Inflammatory macrophage treated with lipopolysaccharide for 4 hours (primary cell): ENCODE measurements around the gene MBD3L4.
"Not testable (repeated sequence)": the region's sequence is repeated elsewhere in the genome, so short reads cannot be mapped to it uniquely, and the experiment has no call there.

Source experiments
- DNase-seq: peaks from one replicate; pipeline ENCODE4 v3.0.0-alpha.2; 2020

MBD3L4 gene

DNA sequence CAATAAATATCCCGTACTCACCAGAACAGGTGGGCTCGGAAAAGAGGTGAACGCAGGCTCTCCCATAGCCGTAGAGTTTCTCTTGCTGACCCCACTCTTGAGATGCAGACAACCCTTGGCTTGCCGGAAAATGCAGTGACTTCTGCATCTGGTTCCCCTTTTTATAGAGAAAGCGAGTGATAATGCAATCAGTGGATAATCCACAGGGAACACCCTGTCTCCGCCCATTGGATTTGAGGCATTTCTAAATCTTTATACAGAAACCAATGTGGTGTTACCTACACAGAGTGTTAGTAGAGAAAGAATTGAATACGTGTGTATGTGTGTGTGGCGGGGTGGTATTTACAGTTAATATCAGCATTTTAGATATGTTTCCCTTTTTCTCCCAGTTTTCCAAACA is at the start of gene MBD3L4:
Gene MBD3L4, minus strand, starts transcription at position 101 of the 400 bp plus-strand sequence. Its CDS starts 35 bp downstream, at position 66.
- DNase-seq, result not testable (repeated sequence)

DNA sequence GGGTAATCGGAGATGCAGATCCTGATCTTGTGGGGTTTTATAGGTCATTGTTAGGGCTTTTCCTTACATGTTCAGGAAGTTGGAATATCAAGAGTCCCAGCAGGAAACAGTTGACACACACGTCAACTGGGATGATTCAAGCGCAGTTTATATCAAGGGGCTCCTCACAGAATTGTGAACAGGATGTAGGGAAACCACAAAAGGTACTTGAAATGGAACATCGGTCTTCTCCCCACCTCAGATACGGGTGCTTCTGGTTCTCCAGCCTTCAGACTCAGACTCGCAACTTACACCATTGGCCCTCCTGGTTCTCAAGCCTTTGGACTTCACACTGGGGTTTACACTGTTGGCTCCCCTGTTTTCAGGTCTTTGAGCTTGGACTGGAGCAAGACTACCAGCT is 49.0 kb upstream of the MBD3L4 start:
- DNase-seq, result no peak

DNA sequence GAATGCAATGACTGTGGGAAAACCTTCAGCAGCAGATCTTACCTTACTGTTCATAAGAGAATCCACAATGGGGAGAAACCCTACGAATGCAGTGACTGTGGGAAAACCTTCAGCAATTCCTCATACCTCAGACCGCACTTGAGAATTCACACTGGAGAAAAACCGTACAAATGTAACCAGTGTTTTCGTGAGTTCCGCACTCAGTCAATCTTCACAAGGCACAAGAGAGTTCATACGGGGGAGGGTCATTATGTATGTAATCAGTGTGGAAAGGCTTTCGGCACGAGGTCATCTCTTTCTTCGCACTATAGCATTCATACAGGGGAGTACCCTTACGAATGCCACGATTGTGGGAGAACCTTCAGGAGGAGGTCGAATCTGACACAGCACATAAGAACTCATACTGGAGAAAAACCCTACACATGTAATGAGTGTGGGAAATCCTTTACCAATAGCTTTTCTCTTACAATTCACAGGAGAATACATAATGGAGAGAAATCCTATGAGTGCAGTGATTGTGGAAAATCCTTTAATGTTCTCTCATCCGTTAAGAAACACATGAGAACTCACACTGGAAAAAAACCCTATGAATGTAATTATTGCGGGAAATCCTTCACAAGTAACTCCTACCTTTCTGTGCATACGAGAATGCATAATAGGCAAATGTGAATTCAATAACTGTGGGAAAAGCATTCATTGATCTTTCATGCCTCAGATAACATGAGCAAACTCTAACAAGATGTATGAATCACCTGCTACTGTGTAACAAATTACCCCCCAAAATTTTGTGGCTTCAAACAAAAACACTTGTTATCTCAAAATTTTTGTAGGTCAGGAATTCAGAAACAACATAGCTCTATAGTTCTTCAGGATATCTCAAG is 43.3 kb upstream of the MBD3L4 start:
- DNase-seq, result no peak

DNA sequence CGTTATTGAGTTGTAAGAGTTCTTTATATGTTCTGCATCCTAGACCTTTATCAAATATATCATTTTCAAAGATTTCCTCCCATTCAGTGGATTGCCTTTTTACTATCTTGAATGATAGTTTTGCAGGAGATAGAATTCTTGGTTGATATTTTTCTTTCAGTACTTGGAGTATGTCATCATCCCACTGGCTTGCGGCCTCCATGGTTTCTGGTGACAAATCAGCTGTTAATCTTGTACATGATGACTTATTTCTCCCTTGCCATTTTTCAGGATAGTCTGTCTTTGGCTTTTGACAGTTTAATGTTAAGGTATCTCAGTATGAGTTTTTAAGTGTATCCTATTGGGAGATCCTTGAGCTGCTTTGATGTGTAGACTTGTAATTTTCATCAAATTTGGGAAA is 38.0 kb upstream of the MBD3L4 start:
- no peak for DNase-seq

DNA sequence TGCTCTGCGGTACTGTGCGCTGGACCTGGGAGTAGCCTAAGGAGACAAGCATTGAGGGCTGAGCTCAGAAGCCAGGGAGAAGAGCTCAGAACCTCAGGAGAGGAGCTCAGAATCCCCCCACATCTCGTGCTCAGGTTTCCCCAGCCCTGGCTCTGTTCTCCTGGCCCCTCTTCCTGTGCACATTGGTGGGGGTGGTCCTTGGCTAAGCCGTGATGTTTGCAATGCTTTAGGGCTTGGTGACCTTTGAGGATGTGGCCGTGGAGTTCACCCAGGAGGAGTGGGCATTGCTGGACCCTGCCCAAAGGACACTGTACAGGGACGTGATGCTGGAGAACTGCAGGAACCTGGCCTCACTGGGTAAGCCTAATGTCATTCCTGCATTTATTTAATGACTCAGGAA is 36.2 kb upstream of the MBD3L4 start:
- DNase-seq, result no peak

DNA sequence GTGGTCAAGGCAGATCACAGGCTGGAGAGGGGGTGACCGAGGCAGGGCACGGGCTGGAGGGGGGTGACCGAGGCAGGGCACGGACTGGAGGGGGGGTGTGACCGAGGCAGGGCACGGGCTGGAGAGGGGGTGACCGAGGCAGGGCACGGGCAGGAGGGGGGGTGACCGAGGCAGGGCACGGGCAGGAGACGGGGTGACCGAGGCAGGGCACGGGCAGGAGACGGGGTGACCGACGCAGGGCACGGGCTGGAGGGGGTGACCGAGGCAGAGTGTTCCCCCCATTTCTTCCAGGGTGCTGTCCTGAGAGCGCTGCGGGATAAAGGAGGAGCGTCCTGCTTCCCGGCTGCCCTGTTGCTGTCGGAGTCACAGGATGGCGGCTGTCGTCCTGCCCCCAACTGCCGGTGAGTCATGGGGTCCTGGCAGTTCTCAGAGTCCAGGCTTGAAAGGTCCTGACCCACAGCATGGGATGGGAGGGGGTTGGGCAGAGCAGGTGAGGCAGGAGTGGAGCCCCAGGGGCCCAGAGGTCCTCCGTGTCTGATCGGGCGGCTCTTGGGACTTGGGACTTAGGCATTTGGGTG is 34.8 kb upstream of the MBD3L4 start:
- no peak for DNase-seq

DNA sequence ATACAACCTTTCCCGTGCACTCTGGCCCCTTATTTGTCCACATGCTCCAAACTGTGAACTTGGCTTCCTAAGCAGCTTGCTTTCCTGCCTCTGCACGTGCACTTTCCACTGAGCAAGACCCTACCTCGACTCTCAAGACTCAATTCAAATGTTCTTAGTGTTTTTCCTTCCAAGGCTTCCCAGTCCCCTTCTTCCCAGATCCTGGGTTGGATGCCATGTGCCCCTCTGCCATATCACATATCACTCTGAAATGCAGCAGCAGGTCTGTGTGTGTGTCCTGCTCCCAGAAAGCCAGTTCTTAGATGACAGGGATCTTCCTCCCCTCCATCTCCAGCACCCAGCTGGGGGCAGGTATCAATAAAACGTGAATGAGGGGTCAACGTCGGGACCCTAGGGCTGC is 32.6 kb upstream of the MBD3L4 start:
- no peak for DNase-seq

DNA sequence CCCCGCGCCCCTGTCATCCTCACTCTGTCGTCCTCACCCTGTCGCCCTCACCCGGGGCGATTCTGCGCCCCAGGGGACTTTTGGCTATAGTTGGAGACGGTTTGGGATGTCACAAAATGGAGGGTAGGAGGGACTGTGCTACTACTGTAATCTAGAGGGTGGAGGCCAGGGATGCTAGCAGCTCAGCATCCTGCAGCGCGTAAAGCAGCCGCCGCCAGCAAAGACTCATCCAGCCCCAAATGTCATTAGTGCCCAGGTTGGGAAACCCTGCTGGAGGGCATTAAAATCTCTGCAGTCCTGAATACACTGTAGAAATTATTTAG is 29.9 kb upstream of the MBD3L4 start:
- no peak for DNase-seq

DNA sequence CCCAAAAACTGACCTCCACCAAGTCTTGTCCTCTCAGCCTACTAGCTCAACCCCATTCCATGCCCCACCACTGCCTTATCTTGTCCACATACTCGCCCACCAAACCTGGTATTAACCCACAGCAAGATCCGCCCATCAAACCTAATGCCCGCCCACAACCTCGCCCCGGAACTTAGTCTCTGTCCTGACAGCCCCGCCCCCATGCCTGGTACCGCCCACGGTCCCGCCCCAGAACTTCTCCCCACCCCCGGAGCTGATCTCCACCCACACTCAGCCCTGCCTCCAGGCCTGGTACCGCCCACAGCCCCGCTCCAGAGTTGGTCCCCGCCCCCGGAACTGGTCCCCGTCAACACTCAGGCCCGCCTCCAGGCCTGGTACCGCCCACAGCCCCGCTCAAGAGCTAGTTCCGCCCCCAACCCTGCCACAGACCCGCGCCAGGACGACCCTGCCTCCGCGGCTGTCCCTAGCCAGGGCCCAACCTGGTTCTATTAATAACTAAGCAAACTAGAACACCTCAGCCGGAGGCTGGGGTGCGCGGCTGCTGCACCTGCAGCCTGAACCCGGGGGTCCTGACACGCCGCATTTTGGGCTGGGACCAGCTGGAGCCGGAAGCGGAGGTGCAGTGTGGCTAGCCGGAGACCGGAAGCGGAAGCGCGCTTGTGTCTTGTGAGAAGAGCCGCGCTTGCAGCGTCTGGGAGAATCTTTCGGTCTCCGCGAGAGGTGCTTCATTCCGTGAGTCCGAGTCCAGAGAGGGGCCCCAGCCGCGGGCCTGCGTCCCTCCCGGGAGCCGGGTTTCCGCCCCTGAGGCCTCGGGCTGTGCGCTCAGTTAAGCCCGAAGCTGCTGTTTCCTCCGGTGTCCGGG is 29.3 kb upstream of the MBD3L4 start, which contains the start of gene ZNF557:
Gene ZNF557, plus strand, starts transcription at position 662 of the 862 bp plus-strand sequence. CDS start 5,372 bp downstream, outside the sequence.
- DNase-seq, result peak; percentile 98

DNA sequence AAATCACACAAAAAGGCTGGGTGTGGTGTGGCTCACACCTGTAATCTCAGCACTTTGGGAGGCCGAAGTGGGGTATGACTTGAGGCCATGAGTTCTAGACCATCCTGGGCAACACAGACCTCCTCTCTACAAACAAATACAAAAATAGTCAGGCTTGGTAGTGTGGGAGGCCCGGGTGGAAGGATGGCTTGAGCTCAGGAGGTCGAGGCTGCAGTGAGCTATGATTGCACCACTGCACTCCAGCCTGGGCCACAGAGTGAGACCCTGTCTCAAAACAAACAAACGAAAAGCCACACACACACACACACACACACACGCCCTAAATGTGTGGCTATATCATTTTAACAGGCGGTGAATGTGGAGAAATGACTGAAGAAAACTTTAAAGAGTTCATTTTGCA is 28.6 kb upstream of the MBD3L4 start:
- no peak for DNase-seq

DNA sequence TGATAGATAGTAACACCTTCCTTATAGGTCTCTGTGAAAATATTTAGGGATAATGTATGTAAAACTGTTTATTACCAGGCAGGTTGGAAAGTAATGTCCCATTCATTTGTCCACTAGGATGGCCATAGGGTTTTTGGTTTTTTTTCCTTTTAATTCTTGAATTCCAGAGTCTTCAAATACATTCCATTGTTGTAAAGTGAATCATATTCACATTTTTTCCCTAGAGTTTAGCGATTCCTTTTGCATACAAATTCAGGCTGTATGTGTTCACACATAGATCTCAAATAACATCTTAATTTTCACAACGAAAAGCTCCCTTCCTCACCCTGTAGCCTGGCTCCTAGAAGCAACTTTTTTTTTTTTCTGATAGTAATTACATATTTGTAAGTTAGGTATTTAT is 27.7 kb upstream of the MBD3L4 start:
- no peak for DNase-seq

DNA sequence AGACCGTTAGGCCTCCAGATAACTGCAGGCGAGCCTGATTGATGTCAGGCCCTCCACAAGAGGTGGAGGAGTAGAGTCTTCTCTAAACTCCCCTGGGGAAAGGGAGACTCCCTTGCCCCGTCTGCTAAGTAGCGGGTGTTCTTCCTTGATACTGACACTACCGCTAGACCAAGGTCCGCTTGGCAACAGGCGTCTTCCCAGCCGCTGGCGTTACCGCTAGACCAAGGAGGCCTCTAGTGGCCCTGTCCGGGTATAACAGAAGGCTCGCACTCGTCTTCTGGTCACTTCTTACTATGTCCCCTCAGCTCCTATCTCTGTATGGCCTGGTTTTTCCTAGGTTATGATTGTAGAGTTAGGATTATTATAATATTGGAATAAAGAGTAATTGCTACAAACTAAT is 27.1 kb upstream of the MBD3L4 start:
- DNase-seq, result peak; percentile 27

DNA sequence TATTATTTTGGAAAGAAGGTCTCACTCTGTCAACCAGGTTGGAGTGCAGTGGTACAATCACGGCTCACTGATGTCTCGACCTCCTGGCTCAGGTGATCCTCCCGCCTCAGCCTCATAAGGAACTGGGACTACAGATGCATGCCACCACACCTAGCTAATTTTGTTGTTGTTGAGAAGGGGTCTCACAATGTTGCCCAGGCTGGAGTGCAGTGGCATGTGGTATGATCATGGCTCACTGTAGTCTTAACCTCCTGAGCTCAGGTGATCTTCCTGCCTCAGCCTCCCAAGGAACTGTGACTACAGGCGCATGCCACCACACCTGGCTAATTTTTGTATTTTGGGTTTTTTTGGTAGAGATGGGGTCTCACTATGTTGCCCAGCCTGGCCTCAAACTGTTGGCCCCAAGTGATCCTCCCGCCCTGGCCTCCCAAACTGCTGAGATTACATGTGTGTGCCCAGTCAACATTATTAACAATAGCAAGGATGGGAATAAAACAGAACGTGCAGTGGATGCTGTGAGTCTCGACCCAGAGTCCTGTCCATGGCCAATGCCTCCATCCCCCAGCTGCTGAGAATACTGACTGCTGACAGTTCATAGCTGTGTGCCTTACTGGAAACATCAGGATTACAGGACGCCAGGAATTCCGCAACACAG is 23.9 kb upstream of the MBD3L4 start:
- no peak for DNase-seq

DNA sequence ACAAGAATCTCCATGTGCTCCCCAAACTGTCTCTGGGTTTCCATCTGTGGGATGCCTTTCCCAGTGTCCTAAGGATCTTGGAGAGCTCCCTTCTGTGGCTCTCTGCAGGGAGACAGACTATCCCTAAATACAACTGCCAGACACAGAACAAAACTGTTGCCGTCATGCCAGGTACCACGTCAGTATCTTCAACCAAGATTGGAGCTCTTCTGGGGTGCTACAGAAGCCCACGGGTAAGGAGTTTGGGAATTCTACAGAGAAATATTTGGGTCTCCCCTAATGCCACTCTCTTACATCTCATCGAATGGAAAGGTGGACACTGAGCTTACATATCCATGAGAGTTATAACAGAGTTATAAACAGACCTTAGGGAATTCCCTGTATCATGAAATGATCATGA is 23.4 kb upstream of the MBD3L4 start:
- DNase-seq, result no peak

DNA sequence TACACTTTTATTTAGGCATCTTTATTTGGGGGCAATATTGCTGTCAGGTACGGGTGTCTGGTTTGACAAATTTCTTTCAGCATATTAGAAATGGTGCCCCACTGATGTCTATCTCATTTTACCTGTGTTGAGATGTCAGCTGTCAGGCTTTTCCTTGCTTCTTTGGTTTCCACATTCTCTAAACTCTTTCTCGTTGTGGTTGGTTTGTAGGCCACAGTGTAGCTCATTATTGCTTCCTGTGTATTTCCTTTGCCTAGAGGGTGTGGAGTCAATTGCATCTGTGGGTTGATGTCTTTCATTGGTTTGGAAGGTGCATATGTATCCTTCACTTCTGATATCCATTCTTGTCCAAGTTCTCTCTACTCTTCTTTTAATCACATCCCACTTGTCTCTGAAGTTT is 20.0 kb upstream of the MBD3L4 start:
- not testable (repeated sequence) for DNase-seq

DNA sequence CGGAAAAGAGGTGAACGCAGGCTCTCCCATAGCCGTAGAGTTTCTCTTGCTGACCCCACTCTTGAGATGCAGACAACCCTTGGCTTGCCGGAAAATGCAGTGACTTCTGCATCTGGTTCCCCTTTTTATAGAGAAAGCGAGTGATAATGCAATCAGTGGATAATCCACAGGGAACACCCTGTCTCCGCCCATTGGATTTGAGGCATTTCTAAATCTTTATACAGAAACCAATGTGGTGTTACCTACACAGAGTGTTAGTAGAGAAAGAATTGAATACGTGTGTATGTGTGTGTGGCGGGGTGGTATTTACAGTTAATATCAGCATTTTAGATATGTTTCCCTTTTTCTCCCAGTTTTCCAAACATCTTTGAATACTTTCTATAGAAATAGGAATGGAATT is 18.6 kb upstream of the MBD3L4 start, which contains the start of gene MBD3L3:
Gene MBD3L3, minus strand, starts transcription at position 101 of the 400 bp plus-strand sequence. Its CDS starts 71 bp downstream, at position 30.
- DNase-seq, result not testable (repeated sequence)

DNA sequence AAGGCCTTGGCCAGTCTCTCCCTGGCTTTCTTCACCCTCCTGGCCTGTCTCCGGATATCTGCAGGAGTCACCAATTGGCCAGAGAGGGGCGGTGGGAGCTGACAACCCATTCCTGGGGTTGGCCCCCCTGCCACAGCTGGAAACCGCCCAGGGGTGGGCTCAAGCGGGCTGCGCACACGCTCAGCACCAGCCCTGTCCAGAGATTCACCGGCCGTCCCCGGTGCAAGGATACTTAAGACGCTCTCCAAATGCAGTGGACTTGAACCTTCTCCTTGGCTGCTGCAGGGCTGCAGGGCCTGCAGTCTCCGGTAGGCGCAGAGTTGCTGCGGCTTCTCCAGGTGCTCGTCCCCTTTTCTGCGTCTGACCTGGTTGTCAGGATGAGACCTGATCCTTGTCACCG is 16.4 kb upstream of the MBD3L4 start:
- DNase-seq, result not testable (repeated sequence)

DNA sequence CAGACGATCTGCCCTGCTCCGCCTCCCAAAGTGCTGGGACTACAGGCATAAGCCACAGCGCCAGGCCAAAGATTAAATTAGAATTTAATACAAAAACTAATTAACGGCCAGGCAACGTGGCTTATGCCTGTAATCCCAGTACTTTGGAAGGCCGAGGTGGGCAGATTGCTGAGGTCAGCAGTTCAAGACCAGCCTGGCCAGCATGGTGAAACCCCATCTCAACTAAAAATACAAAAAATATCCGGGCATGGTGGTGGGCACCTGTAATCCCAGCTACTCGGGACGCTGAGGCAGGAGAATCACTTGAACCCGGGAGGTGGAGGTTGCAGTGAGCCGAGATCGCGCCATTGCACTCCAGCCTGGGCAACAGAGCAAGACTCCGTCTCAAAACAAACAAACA is 15.7 kb upstream of the MBD3L4 start:
- not testable (repeated sequence) for DNase-seq

DNA sequence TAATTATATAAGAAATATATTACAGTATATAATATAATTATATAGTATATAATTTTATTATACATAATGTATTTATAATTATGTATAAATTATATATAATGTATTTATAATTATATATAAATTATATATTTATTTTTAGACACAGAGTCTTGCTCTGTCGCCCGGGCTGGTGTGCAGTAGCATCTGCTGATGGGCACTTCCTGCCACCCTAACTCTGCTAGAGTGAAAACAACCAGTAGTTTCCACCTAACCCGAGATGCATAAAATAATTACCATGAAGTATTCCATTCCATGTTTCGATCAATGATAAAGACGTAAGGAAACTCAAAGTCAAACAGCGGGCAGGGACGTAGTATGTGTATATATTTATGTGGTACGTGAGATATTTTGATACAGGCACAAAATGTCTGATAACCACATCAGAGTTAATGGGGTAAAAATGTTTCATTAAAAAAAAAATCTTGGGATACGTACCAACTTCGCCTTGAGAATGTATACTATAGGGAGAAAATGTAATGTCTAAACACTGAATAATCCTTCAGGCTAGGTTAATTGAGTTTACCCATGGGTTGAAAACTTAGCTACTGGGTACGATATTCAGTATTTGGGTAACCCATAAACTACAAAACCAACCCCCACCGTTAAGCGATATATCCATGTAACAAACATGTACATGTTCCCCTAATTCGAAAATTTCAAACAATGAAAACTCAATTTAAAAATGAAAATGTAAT is 14.8 kb upstream of the MBD3L4 start:
- not testable (repeated sequence) for DNase-seq

DNA sequence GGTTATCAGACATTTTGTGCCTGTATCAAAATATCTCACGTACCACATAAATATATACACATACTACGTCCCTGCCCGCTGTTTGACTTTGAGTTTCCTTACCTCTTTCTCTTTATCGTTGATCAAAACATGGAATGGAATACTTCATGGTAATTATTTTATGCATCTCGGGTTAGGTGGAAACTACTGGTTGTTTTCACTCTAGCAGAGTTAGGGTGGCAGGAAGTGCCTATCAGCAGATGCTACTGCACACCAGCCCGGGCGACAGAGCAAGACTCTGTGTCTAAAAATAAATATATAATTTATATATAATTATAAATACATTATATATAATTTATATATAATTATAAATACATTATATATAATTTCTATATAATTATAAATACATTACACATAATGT is 12.9 kb upstream of the MBD3L4 start:
- not testable (repeated sequence) for DNase-seq

DNA sequence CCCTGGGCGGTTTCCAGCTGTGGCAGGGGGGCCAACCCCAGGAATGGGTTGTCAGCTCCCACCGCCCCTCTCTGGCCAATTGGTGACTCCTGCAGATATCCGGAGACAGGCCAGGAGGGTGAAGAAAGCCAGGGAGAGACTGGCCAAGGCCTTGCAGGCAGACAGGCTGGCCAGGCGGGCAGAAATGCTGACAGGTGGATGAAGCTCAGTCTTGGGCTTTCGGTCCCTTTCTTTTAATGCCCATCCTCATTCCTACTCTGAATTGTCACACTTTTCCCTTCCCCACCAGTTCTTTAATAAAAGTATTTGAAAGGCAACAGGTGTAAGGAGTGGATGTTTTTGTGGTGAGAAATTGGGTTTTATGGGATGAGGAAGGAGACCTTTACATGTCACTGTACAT is 11.4 kb upstream of the MBD3L4 start:
- DNase-seq, result not testable (repeated sequence)

DNA sequence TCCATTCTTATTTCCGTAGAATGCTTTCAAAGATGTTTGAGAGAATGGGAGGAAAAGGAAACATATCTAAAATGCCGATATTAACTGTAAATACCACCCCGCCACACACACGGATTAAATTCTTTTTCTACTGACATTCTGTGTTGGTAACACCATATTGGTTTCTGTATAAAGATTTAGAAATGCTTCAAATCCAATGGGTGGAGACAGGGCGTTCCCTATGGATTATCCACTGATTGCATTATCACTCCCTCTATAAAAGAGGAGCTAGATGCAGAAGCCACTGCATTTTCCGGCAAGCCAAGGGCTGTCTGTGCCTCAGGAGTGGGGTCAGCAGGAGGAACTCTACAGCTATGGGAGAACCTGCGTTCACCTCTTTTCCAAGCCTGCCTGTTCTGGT is 9.0 kb upstream of the MBD3L4 start, which contains the start of gene MBD3L2:
Gene MBD3L2, plus strand, starts transcription at position 301 of the 400 bp plus-strand sequence. Its CDS starts 53 bp downstream, at position 354.
- not testable (repeated sequence) for DNase-seq
